ENCODE data around the gene SACM1L.
A peak's percentile ranks its signal among the peaks of the same experiment; 100 is the strongest.

GRCh38 chr3:45688882-45689786, at the start of gene SACM1L:
- peak; percentile 82 to 89 for TF ChIP-seq POLR2A (IDR thresholded peaks at IDR 0.05)
- TF ChIP-seq, protein P1, sequence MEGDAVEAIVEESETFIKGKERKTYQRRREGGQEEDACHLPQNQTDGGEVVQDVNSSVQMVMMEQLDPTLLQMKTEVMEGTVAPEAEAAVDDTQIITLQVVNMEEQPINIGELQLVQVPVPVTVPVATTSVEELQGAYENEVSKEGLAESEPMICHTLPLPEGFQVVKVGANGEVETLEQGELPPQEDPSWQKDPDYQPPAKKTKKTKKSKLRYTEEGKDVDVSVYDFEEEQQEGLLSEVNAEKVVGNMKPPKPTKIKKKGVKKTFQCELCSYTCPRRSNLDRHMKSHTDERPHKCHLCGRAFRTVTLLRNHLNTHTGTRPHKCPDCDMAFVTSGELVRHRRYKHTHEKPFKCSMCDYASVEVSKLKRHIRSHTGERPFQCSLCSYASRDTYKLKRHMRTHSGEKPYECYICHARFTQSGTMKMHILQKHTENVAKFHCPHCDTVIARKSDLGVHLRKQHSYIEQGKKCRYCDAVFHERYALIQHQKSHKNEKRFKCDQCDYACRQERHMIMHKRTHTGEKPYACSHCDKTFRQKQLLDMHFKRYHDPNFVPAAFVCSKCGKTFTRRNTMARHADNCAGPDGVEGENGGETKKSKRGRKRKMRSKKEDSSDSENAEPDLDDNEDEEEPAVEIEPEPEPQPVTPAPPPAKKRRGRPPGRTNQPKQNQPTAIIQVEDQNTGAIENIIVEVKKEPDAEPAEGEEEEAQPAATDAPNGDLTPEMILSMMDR (IDR thresholded peaks at IDR 0.05 in 4 of 5, conservative IDR thresholded peaks at IDR 0.05 in 1 of 5) = no peak
